Activated T-cell treated with anti-CD3 and anti-CD28 coated beads, Interleukin-2, amount 50 U/mL, for 72 hours (primary cell): Measurements from ENCODE around the gene THUMPD2. TPM values are rescaled to one million over a fixed set of nuclear protein-coding genes. Genes with fewer than 3 reads are reported as not detected.
"Not testable (repeated sequence)": the region's sequence is repeated elsewhere in the genome, so short reads cannot be mapped to it uniquely, and the experiment has no call there.

Source experiments
- ATAC-seq, 2 donors: fragments of 150-1000 bp; cut with Tn5 transposase; replicated peaks in 1 of 2; 2 replicates each; pipeline ENCODE4 v1.10.0; 2021; ENCODE audit warnings: moderate library complexity in 2 of 2, mild to moderate bottlenecking in 1 of 2
- DNase-seq, 2 donors: peaks; one replicate each; pipeline ENCODE4 v3.0.0; 2021 to 2022; ENCODE audit warnings: mixed read lengths in 1 of 2
- H3K27ac Mint-ChIP-seq: one replicate; pipeline ENCODE4 v1.8.0; 2022; ENCODE audit warnings: mild to moderate bottlenecking, moderate library complexity, mixed read lengths
- H3K27me3 Mint-ChIP-seq: one replicate; pipeline ENCODE4 v1.8.0; 2022; ENCODE audit warnings: low read depth, mixed read lengths
- H3K36me3 Mint-ChIP-seq, 2 donors: one replicate each; pipeline ENCODE4 v1.8.0; 2022; ENCODE audit warnings: mixed read lengths in 2 of 2, mild to moderate bottlenecking in 1 of 2; ENCODE audit not compliant: insufficient read depth in 2 of 2
- H3K4me1 Mint-ChIP-seq: one replicate; pipeline ENCODE4 v1.8.0; 2022; ENCODE audit warnings: low read depth, mixed read lengths
- H3K4me3 Mint-ChIP-seq, 2 donors: one replicate each; pipeline ENCODE4 v1.8.0; 2022; ENCODE audit warnings: mild to moderate bottlenecking in 2 of 2, mixed read lengths in 2 of 2, moderate library complexity in 2 of 2
- H3K9me3 Mint-ChIP-seq, 2 donors: one replicate each; pipeline ENCODE4 v1.8.0; 2022; ENCODE audit warnings: mixed read lengths in 2 of 2
- total RNA-seq, 2 donors: library from RNA; stranded (reverse); gene quantifications; one replicate each; pipeline ENCODE4 v1.2.3, GENCODE V29; 2022

Gene THUMPD2
- total RNA-seq, 2 donors from 2014 or later = 13.1 to 19.6 TPM

- Mint-ChIP-seq H3K27ac (no peak overlapping the region), H3K4me3 (no peak overlapping the region), H3K36me3 (peaks cover 12 to 38% of the 10 kb centered on the region in 2 donors), H3K27me3 (no peaks in the 10 kb centered on the region), H3K4me1 (peaks cover 14% of the 10 kb centered on the region), H3K9me3 (no peaks in the 10 kb centered on the region)
- ATAC-seq (no peak), DNase-seq (no peak)
Measured at GRCh38 chr2:39738936-39739335, 40.1 kb downstream of the THUMPD2 start.

- Mint-ChIP-seq H3K4me3 (no peak overlapping the region), H3K9me3 (no peaks in the 10 kb centered on the region), H3K4me1 (peaks cover 9% of the 10 kb centered on the region), H3K36me3 (peaks cover 12 to 41% of the 10 kb centered on the region in 2 donors), H3K27me3 (no peaks in the 10 kb centered on the region), H3K27ac (no peak overlapping the region)
- ATAC-seq (no peak), DNase-seq (no peak)
Measured at GRCh38 chr2:39737661-39738060, 41.4 kb downstream of the THUMPD2 start.

- peaks cover 12 to 41% of the 10 kb centered on the region in 2 donors for H3K36me3 Mint-ChIP-seq
- H3K4me1 Mint-ChIP-seq = peaks cover 9% of the 10 kb centered on the region
- no peaks in the 10 kb centered on the region for H3K27me3 Mint-ChIP-seq
- no peak for DNase-seq
- ATAC-seq = no peak
- H3K27ac Mint-ChIP-seq = no peak overlapping the region
- no peak overlapping the region for H3K4me3 Mint-ChIP-seq
- H3K9me3 Mint-ChIP-seq = no peaks in the 10 kb centered on the region
Measured at GRCh38 chr2:39736640-39737039, 42.4 kb downstream of the THUMPD2 start.

- Mint-ChIP-seq H3K27me3 (no peaks in the 10 kb centered on the region), H3K27ac (no peak overlapping the region), H3K9me3 (no peaks in the 10 kb centered on the region), H3K4me3 (no peak overlapping the region), H3K36me3 (peaks cover 12 to 35% of the 10 kb centered on the region in 2 donors), H3K4me1 (peaks cover 9% of the 10 kb centered on the region)
- DNase-seq (no peak), ATAC-seq (no peak)
Measured at GRCh38 chr2:39735648-39736047, 43.4 kb downstream of the THUMPD2 start.

- Mint-ChIP-seq H3K27ac (no peak overlapping the region), H3K4me1 (peaks cover 9% of the 10 kb centered on the region), H3K36me3 (peaks cover 12 to 29% of the 10 kb centered on the region in 2 donors), H3K4me3 (no peak overlapping the region), H3K9me3 (no peaks in the 10 kb centered on the region), H3K27me3 (no peaks in the 10 kb centered on the region)
- ATAC-seq = no peak
- DNase-seq = no peak
Measured at GRCh38 chr2:39734445-39734844, 44.6 kb downstream of the THUMPD2 start.

- DNase-seq (no peak), ATAC-seq (no peak)
- Mint-ChIP-seq H3K36me3 (peaks cover 10 to 24% of the 10 kb centered on the region in 2 donors), H3K4me1 (peaks cover 9% of the 10 kb centered on the region), H3K4me3 (no peak overlapping the region), H3K27ac (no peak overlapping the region), H3K27me3 (no peaks in the 10 kb centered on the region), H3K9me3 (no peaks in the 10 kb centered on the region)
Measured at GRCh38 chr2:39733070-39733674, 45.9 kb downstream of the THUMPD2 start.

- Mint-ChIP-seq H3K4me3 (no peak overlapping the region), H3K4me1 (peaks cover 2% of the 10 kb centered on the region), H3K9me3 (peaks cover 0 to 2% of the 10 kb centered on the region in 2 donors), H3K27me3 (no peaks in the 10 kb centered on the region), H3K36me3 (peaks cover 7 to 19% of the 10 kb centered on the region in 2 donors), H3K27ac (no peak overlapping the region)
- ATAC-seq = no peak
- no peak for DNase-seq
Measured at GRCh38 chr2:39732482-39732881, 46.6 kb downstream of the THUMPD2 start.

- H3K4me1 Mint-ChIP-seq = peaks cover under 1% of the 10 kb centered on the region
- no peak for ATAC-seq
- H3K27me3 Mint-ChIP-seq = no peaks in the 10 kb centered on the region
- no peak overlapping the region for H3K4me3 Mint-ChIP-seq
- DNase-seq = no peak
- peaks cover 0 to 2% of the 10 kb centered on the region in 2 donors for H3K9me3 Mint-ChIP-seq
- H3K36me3 Mint-ChIP-seq = peaks cover 5 to 14% of the 10 kb centered on the region in 2 donors
- H3K27ac Mint-ChIP-seq = no peak overlapping the region
Measured at GRCh38 chr2:39731546-39731945, 47.5 kb downstream of the THUMPD2 start.

GRCh38 chr2:39730685-39731302 is 48.3 kb downstream of the THUMPD2 start:
- peaks cover 7% of the 10 kb centered on the region for H3K4me1 Mint-ChIP-seq
- ATAC-seq = peak; percentile 54 to 58
- H3K9me3 Mint-ChIP-seq = peaks cover 0 to 2% of the 10 kb centered on the region in 2 donors
- DNase-seq = no peak
- peak overlapping the region; percentile 62 for H3K27ac Mint-ChIP-seq
- no peak overlapping the region for H3K4me3 Mint-ChIP-seq
- H3K36me3 Mint-ChIP-seq = peaks cover 5 to 14% of the 10 kb centered on the region in 2 donors
- no peaks in the 10 kb centered on the region for H3K27me3 Mint-ChIP-seq

- H3K4me3 Mint-ChIP-seq = no peak overlapping the region
- H3K4me1 Mint-ChIP-seq = peaks cover 7% of the 10 kb centered on the region
- H3K27me3 Mint-ChIP-seq = no peaks in the 10 kb centered on the region
- no peak overlapping the region for H3K27ac Mint-ChIP-seq
- ATAC-seq (peak in 1 of 2 donors; percentile 8), DNase-seq (no peak)
- H3K36me3 Mint-ChIP-seq = peaks cover 5 to 14% of the 10 kb centered on the region in 2 donors
- H3K9me3 Mint-ChIP-seq = peaks cover 0 to 2% of the 10 kb centered on the region in 2 donors
Measured at GRCh38 chr2:39730276-39730675, 48.8 kb downstream of the THUMPD2 start.

- Mint-ChIP-seq H3K36me3 (peaks cover 0 to 3% of the 10 kb centered on the region in 2 donors), H3K9me3 (peaks cover 0 to 2% of the 10 kb centered on the region in 2 donors), H3K27ac (no peak overlapping the region), H3K4me3 (no peak overlapping the region), H3K27me3 (peaks cover 5% of the 10 kb centered on the region), H3K4me1 (peaks cover 7% of the 10 kb centered on the region)
- peak; percentile 49 to 52 for ATAC-seq
- peak; percentile 33 to 39 for DNase-seq
Measured at GRCh38 chr2:39728941-39729351, 50.1 kb downstream of the THUMPD2 start.

GRCh38 chr2:39728085-39728484 is 51.0 kb downstream of the THUMPD2 start:
- not testable (repeated sequence) for H3K27me3 Mint-ChIP-seq, DNase-seq, ATAC-seq, H3K27ac Mint-ChIP-seq, H3K9me3 Mint-ChIP-seq, H3K4me1 Mint-ChIP-seq, H3K36me3 Mint-ChIP-seq, H3K4me3 Mint-ChIP-seq

- H3K9me3 Mint-ChIP-seq = peaks cover 0 to 2% of the 10 kb centered on the region in 2 donors
- H3K4me3 Mint-ChIP-seq = no peak overlapping the region
- no peak overlapping the region for H3K27ac Mint-ChIP-seq
- DNase-seq (no peak), ATAC-seq (no peak)
- H3K27me3 Mint-ChIP-seq = peaks cover 5% of the 10 kb centered on the region
- H3K36me3 Mint-ChIP-seq = no peaks in the 10 kb centered on the region
- peaks cover 7% of the 10 kb centered on the region for H3K4me1 Mint-ChIP-seq
Measured at GRCh38 chr2:39725401-39725800, 53.7 kb downstream of the THUMPD2 start.

GRCh38 chr2:39724828-39725144 is 54.3 kb downstream of the THUMPD2 start:
- DNase-seq (no peak), ATAC-seq (no peak)
- Mint-ChIP-seq H3K27ac (no peak overlapping the region), H3K36me3 (no peaks in the 10 kb centered on the region), H3K4me1 (peaks cover 7% of the 10 kb centered on the region), H3K4me3 (no peak overlapping the region), H3K27me3 (peaks cover 5% of the 10 kb centered on the region), H3K9me3 (peaks cover 0 to 2% of the 10 kb centered on the region in 2 donors)
